NCI-H748 treated with DMSO at 0.1 percent for 48 hours (cell line): ENCODE measurements around the gene DPP3.

Source experiments
- DNase-seq: peaks from one replicate; lab custom pipeline; 2025; lab: John Stamatoyannopoulos, UW

The DPP3 gene

DNA sequence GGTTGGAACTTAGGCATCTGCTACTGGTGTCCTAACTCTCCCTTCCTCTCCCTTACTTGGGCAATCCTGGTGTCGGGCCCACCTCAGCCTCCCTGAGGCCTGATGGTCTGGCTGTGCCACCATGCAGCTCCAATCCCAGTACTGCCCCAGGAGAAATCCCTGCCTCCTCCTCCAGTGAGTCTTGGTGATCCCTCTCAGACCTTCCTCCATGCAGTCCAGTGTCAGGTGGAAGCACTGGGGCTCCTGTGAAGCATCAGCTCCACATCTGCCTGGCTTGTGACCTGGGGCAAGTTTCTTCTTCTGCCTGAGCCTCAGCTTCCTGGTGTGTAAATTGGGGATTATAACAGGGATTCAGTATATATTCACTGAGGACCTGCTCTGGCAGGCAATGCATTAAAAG, 15.3 kb upstream of the DPP3 start:
- DNase-seq = no peak

DNA sequence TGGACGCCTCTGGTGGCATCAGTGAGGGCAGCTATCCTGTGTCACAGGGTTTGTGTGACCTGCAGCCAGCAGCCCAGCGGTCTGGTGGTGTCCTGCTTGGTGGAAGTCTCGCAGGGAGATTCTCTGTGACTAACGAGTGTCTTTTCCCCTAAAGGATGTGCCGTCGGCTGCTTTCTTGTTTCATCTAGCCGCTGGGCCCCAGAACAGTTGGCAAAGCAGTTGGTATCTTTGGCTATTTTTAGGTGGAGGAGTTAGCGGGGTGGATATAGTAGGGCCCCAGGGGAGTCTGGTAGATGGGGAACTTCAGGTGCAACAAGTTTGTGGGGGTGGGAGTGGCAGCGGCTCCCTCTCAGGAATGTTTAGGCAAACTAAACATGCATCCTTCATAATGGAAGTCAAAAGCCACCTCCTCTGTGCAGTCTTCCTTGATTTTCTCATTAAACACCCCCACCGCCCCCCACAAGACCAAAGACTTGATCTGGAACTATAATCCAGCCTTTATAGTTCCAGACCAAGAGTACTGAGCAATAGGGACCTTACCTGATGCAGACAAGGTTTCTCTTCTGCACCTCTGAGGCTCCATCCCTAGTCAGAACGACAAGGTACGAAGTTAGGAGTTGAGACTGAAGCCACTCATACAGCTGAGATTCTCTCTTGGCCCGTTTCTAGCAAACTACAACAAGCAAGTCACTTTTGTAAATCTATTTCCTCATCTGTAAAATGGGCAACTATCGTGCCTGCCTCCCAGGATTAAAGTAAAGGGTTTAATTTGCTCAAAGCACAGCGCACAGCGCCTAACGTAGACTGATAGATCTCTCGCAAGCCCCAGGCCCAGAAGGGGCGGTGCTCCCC, 14.6 kb upstream of the DPP3 start:
- no peak for DNase-seq

DNA sequence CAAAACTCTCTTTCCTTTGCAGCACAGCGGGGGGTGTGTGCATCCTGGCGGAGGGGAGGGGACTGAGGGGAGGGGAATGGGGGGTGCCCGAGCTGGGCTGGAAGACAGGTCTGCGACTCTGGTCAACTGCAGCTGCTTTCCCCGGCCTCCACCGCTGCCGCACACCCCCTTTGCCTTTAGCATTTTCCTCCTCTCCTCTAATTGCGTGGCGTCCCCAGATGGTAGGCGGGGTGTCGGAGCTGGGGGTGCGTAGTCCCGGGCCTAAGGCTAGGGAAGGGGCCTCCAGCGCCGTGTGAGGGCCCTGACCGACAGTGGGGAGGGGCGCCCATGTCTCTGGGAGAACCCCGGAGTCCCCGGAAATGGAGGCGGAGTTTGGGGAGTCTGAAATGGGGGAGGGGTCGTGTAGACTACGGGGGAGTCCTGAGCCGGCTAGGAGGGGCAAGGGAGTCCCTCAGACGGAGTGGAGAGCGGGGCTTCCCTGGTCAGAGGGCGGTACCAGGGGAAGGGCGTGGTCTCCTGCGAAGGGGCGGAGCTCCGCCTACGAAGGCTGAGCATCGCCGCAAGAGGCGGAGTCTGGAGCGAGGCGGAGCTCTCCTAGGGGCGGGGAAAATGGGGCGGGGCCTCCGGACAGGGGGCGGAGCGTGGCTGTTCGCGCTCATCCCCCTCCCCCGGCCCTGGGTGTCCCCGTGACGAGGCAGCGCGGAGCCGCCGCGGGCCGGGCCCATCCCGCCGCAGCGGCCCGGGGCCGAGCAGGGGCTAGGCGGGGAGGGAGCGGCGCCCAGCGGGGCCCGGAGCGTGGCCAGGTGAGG, 13.8 kb upstream of the DPP3 start, which contains the start of gene PELI3:
Gene PELI3 (plus strand): TSS at position 681 of the 809 bp plus-strand sequence. CDS start 1,224 bp downstream, outside the sequence.
- DNase-seq = peak; percentile 90

DNA sequence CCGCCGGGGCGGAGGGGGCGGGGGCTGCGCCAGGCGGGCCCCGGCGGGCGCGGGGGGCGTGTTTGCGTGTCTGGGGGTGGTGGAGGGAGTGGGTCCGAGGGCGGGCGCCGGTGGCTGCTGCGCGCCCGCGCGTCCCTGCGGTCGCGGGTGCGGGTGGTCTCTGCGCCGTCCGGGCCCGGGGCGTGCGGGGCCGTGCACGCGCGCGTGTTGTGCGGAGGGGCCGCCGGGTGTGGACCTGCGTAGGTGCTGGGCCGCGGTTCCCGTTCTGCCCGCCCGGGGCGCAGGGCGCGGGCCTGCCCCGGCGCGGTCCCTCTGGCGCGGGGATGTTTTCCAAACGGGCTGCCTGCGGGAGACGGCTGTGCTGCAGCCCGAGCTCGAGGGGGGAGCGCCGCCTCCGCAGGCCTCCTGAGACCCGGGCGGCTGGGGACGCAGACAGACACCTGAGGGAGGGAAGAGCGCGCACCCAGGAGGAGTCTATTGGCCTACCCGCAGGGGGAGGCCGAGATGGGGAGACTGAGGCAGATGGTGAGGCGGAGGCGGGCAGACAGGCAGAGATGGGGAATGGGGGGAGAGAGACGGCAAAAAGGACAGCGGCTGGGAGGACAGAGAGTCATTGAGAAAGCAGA, 13.1 kb upstream of the DPP3 start:
- no peak for DNase-seq

DNA sequence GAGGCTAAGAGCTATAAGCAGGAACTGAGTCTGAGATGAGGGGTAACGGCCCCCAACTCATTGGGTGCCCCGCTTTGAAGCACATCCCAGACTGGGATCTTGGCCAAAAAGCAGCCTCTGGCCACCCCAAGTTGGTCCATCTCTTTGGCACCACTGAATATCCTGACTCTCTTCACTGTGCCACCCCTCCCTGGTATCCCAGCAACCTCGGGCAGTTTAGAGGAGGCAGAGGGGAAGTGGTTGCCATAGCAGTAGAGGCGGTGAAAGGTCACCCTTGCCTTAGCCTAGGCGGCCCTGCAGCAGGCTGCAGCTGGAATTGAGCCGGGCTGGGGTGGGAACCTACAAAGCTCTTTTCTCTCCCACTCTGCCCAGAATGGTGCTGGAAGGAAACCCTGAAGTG, 12.5 kb upstream of the DPP3 start:
- DNase-seq = peak; percentile 14

DNA sequence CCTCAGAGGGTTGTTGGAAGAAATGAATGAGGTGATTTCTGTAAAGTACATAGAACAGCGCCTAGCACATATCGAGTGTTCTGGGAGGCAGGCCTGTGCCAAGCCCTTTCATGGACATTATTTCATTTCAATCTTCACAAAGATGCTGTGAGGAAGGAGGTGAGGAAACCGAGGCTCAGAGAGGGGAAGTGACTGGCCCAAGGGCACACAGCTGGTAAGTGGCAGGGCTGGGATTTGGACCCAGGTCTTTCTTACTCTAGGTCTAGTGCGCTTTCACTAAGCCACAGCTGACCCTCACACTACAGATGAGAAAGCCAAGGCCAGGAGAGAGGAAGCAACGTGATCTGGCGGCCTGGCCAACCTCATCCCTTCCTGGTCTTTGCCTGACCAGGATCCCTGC, 11.5 kb upstream of the DPP3 start:
- DNase-seq = no peak

DNA sequence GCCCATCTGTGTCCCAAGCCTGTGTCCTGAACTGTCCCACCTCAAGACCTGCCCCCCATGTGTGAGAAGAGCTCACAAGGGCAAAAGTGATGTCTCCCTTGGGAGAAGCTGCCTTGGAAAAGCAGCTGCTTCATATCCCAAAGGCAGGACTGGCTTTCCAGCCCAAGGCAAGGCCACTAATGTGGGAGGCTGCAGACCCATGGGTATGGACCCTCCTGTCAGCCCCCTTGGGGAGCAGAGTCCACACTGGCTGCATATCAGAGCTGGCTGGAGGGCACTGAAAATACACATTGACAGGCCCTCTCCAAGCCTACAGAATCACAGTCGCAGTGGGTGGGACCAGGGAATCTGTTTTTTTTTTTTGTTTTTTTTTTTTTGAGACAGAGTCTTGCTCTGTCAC, 10.8 kb upstream of the DPP3 start:
- no peak for DNase-seq

DNA sequence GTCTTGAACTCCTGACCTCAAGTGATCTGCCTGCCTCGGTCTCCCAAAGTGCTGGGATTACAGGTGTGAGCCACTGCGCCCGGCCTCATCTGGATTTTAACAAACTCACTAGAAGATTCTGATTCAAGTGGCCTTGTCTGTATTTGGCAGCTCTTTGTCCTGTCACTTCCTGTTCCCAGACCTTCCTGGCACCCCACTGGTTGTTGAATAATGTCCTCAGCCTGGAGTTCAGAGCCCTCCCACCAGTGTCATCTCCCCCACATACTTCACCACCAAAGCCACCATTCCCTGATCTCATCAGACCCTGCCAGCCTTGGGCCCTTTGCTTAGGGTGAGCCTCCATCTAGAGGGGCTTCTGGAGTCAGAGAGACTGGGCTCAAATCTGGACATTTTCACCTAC, 10.2 kb upstream of the DPP3 start:
- DNase-seq = no peak

DNA sequence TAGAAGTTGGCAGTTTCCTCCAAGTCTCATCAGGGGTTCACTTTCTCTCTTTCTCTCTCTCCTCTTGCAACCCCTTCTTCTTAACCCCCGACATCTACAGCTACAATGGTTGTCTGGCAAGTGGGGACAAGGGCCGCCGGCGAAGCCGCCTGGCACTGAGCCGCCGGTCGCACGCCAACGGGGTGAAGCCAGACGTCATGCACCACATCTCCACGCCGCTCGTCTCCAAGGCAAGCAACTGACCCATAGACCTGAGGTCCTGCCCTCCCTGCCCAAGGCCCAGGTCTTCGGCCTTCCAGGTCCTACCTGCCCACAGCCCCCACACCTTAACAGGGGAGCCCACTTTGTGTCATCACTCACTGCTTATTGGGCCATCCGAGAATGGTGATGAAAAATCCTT, 9.1 kb upstream of the DPP3 start:
- DNase-seq = no peak

DNA sequence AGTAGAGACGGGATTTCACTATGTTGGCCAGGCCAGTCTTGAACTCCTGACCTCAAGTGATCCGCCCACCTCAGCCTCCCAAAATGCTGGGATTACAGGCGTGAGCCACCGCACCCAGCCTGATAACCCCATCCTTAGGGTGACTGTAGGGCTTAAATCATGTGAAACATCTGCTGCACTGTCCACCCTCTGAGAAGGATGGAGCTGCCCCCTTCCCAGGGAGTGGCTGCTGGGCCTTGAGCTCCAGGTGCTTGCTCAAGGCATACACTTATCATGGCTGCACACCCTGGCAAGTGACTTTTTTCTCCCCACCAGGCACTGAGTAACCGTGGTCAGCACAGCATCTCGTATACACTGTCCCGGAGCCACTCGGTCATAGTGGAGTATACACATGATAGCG, 8.2 kb upstream of the DPP3 start:
- DNase-seq = no peak

DNA sequence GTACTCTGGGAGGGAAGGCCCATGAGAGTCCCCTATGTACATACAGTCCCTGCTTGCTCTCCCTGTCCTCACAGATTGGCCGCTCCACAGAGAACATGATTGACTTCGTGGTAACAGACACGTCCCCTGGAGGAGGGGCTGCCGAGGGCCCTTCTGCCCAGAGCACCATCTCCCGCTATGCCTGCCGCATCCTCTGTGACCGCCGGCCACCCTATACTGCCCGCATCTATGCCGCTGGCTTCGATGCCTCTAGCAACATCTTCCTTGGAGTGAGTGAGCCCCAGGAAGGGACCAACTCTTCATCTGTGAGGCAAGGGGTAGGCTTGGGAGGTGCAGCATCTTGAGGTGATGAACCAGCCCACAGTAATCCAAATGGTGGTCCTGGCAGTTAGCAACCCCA, 7.1 kb upstream of the DPP3 start:
- no peak for DNase-seq

DNA sequence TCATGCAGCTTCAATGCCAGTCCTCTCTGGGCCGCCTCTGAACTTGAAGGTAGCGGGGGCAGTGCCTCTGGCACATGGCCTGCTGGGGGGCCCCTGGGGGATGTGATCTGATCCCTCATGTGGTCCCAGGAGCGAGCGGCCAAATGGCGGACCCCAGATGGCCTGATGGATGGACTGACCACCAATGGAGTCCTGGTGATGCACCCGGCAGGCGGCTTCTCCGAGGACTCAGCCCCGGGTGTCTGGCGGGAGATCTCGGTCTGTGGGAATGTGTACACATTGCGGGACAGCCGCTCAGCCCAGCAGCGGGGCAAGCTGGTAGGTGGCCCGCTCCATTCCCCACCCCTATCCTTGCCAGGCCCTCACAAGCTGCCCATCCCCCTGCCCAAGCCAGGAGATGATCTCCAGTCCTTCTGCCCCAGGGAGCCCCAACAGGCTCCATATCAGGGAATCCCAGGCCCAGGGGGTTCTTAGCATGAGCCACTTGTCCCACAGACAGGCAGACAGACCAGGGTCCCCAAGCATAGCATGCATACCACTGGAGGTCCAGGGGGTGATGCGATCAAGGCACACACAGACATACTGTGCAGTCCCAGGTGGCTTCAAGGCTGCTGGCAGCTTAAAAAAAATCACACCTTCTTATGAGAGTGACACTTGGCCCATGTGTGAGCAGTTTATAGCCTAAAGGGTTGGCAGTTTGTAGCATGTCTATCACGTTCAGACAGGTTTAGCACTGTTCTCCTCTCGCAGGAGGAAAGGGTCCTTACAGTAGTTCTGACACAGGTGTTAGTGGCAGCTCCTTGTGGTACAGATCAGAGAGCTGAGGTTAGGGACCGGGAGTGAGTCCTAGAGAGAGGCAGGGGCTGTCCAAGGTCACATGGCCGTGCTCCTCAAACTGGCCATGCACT, 6.4 kb upstream of the DPP3 start:
- no peak for DNase-seq

DNA sequence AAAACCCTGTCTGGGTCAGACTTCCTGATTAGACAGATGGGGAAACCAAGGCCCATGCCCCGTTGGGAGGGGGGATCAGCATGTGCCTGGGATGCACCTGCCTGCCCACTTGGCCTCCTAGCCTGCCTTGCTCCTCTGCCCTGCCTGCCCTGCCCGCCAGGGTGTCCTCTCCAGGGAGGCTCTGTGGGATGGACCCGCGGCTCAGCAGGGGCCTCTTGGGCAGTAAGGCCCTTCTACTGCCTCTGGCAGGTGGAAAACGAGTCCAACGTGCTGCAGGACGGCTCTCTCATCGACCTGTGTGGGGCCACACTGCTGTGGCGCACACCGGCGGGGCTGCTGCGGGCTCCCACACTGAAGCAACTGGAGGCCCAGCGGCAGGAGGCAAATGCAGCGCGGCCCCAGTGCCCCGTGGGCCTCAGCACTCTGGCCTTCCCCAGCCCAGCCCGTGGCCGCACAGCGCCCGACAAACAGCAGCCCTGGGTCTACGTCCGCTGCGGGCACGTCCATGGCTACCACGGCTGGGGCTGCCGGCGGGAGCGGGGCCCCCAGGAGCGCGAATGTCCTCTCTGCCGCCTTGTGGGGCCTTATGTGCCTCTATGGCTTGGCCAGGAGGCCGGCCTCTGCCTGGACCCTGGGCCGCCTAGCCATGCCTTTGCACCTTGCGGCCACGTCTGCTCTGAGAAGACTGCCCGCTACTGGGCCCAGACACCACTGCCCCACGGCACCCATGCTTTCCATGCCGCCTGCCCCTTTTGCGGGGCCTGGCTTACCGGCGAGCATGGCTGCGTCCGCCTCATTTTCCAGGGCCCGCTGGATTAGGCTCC, 4.7 kb upstream of the DPP3 start:
- DNase-seq = no peak

DNA sequence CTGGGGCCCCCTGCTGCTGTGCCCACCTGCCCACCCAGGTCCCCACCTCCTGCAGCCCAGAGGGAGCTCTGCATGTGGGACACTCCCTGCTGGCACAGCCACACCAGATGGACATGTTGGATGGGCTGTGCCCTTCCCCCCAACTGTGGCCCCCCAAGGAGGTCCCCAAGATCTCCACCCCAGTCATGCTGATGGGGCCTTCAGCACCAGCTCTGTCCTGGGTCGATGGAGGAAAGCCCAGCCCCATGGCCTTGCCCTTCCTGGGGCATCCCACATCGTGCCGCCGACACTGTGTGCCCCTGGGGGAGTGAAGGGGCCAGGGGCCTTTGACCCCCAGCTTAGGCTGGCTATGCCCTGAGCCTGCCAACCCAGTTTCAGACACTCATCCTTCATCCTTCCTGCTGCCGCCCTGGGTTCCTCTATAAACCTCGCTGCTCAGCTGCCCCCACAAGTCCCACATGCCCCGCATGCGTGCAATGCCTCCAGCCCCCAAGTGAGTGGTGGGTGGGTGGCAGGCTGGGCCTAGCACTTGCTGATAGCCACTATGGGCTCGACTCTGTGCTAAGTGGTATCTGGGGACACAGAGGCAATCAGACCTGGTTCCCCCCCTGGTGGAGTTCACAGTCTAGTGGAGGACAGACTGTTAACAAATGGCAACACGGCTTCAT, 3.9 kb upstream of the DPP3 start:
- DNase-seq = no peak

DNA sequence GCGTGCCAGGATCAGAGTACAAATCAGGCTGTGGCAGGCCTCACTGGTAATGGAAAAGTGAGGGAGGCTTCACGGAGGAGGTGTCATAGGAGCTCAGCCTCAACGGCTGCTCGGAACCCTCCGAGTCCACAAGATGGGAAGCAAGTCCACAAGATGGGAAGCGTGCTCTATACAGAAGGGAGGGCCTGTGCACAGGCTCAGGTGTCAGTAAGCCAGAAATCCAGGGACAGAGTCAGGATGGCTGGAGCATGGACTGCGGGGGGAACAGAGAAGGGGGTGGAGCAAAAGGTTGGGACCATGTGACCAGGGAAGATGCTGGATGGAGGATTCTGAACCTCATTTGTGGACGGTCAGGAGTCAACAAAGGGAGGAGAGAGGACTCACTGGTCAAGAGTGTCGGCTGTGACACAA, 3.4 kb upstream of the DPP3 start:
- no peak for DNase-seq

DNA sequence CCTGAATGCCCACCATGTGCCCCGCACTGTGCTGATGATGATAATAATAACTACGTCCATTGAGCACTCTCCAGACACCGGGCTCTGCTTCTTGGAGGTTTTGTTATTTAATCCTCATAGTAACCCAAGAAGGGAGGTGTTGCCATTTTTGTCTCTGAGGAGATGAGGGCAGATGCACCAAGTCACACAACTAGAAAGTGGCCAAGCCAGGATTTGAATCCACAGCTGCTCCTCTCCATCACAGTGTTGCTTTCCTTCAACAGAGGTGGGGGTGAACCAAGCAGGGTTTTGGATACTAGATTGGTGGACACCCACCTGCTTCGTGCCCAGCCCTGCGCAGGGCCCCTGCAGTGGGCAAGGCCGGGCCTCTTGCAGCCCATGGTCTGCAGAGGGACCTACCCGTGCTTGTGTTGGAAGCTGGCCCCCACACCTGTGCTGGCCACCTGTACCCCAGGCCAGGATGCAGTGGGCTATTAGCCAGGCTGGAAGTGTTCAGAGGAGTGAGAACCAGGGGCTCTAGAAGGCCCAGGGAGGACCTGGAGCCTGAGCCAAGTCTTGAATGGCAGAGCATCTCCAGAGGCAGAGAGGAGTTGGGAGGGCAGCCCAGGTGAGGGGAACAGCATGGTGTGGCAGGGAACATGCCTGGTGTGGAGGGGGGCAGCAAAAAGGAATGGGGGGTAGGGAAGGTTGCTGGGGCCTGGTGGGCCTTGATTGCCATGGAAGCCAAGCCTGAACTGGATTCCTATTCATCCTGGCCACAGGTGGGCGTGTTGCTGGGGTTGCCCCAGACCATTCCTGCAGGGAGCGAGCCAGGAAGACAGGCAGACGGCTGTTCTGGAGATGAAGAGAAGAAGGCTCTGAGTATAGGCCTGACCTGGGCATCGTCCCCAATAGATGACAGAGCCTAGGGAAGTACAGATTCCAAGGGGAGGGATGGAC, 2.7 kb upstream of the DPP3 start:
- no peak for DNase-seq

DNA sequence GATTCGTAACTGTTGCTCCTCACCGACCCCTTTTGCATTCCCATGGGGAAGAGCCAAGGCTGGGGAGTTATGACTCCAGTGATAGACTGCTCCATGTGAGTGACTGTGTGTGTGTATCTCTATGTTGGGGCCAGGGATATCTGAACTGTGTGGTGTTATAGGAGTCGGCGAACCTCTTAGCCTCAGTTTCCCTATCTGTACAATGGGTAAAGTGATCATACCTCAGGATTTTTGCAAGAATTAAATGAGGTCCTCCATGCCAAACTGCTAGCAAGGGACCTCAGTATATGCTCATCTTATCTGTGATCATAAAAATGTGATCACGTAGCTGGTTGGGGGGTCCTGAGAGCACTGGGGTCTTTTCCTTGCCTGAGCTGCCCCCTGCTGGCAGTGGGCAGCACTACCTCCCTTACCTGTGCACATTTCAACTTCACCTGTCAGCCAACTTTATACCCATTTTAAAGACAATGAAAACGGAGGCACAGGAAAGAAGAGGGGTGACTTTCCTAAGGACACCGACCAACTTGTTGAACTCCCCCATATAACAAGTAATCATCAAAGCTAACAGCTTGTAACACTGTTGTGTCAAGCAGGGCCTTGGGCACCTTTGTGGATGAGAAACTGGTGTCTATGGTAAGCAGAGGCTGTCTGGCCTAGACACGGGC, 1.4 kb upstream of the DPP3 start:
- DNase-seq = peak; percentile 32

DNA sequence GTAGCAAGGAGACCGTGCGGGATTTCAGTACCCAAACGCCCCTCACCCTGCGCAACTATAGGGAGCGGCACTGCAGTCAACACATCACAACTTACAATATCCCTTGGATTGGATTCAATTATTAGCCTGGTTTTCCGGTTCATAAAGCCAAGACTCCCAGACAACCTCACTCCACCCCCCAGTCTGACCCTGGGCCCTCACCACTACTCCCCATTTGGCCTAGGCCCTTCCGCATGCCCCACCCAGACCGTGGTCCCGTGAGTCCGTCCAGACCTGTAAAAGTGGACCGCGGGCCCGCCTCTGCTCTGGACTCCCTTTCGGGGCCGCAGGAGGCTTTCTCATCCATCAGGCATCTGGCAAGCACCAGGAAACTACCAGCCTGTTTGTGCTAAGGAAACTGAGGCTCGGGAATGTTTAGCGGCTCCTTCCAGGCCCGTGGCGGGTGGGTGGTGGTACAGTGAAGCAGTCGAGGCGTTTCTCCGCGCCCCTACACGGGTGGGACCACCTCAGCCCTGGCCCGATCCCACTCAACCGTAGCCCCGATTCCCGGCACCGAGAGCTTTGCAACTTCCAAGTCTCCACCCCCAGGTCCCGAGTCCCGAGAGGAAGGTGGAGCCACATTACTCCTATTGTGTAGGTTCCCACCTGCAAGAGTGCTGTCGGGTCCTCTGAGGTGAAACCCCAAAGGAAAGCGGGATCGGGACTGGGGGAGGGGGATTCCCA, 679 bp upstream of the DPP3 start:
- DNase-seq = no peak
